H1 (cell line): ENCODE measurements around the gene NEDD4L. TPM values are rescaled to one million over a fixed set of nuclear protein-coding genes. Genes with fewer than 3 reads are reported as not detected.

ENCODE experiments used
- TCF12 ChIP-seq: IDR thresholded peaks from 2 replicates; pipeline ENCODE4 v1.6.1; 2011; ENCODE audit warnings: low read depth, mild to moderate bottlenecking, low read length
- polyA plus RNA-seq, 7 experiments: library from polyadenylated mRNA; depleted of rRNA in 3 of 7; stranded (reverse) in 5 of 7; unstranded in 2 of 7; fragments of >200 nt in 5 of 7; fragments of 200-250 nt in 2 of 7; gene quantifications; 1 replicate in 5 of 7; 2 replicates in 1 of 7; 4 replicates in 1 of 7; pipeline versions ENCODE4 v1.2.1 to v1.2.3, GENCODE V29; 2011 to 2013; ENCODE audit warnings: missing spikeins in 2 of 7, mixed read lengths in 2 of 7
- total RNA-seq: library from RNA; stranded (reverse); fragmentation: NEBNext Ultra II Directional; extraction: Animal tissue kit (Norgen Biotek cat#: 25700); gene quantifications from 2 replicates; pipeline ENCODE4 v1.2.1, GENCODE V29; 2021

NEDD4L gene
- total and polyA plus RNA-seq, 2 of the 8 experiments (the other 6 are each of a cell fraction or from before 2014, with no cell fraction given) = 37.3 to 69.8 TPM

GRCh38 chr18:58337686-58338085 lies 293.7 kb downstream of the NEDD4L start (continued):
- no peak for TF ChIP-seq TCF12
- TF ChIP-seq, all 59 proteins: peak for 0
